NT2/D1 (cell line): Measurements from ENCODE around the gene PAQR6.

ENCODE experiments used
- SUZ12 ChIP-seq: IDR thresholded peaks from 2 replicates; pipeline ENCODE4 v1.6.1; 2011; ENCODE audit not compliant: insufficient read length, insufficient read depth; ENCODE audit errors: extremely low read depth
- YY1 ChIP-seq: IDR thresholded peaks from 2 replicates; pipeline ENCODE4 v1.6.1; 2011; ENCODE audit not compliant: insufficient read length, insufficient read depth
- ZNF274 ChIP-seq: IDR thresholded peaks from 2 replicates; pipeline ENCODE4 v1.6.1; 2011; ENCODE audit warnings: mild to moderate bottlenecking, low read depth, low read length

GRCh38 chr1:156281693-156282478 lies 34.0 kb upstream of the PAQR6 start:
- TF ChIP-seq YY1 = no peak
- TF ChIP-seq SUZ12 = no peak
- TF ChIP-seq ZNF274 = no peak
